ENCODE measurements around the gene TLDC2.
"Not testable (repeated sequence)": the region's sequence is repeated elsewhere in the genome, so short reads cannot be mapped to it uniquely, and the experiment has no call there.

Gene TLDC2

GRCh38 chr20:36871640-36872570 is 4.0 kb upstream of the TLDC2 start:
- no peak for DNase-seq

GRCh38 chr20:36872852-36873251 is 3.1 kb upstream of the TLDC2 start:
- no peak for DNase-seq

- DNase-seq, result no peak
Observed at GRCh38 chr20:36873498-36874189, 2.3 kb upstream of the TLDC2 start.

GRCh38 chr20:36875093-36875492 is 845 bp upstream of the TLDC2 start:
- DNase-seq, result not testable (repeated sequence)

GRCh38 chr20:36876473-36876833 is 515 bp downstream of the TLDC2 start:
- no peak for DNase-seq

GRCh38 chr20:36878941-36879340 is 3.0 kb downstream of the TLDC2 start:
- no peak for DNase-seq

- DNase-seq, result no peak
Observed at GRCh38 chr20:36880741-36881250, 4.9 kb downstream of the TLDC2 start.

- DNase-seq, result no peak
Observed at GRCh38 chr20:36881331-36881730, 5.4 kb downstream of the TLDC2 start.

GRCh38 chr20:36881888-36882287 is 6.0 kb downstream of the TLDC2 start:
- no peak for DNase-seq

- no peak for DNase-seq
Observed at GRCh38 chr20:36883977-36884535, 8.1 kb downstream of the TLDC2 start.

- DNase-seq, result peak; percentile 25
Observed at GRCh38 chr20:36885356-36885755, 9.4 kb downstream of the TLDC2 start.

GRCh38 chr20:36886859-36887751 is 11.2 kb downstream of the TLDC2 start:
- DNase-seq, result peak; percentile 85

GRCh38 chr20:36887752-36888090 is 11.8 kb downstream of the TLDC2 start:
- peak; percentile 60 for DNase-seq

- DNase-seq, result no peak
Observed at GRCh38 chr20:36888880-36889516, 13.1 kb downstream of the TLDC2 start.

GRCh38 chr20:36890586-36890985 is 14.6 kb downstream of the TLDC2 start:
- DNase-seq, result no peak

GRCh38 chr20:36891211-36891610 is 15.3 kb downstream of the TLDC2 start:
- no peak for DNase-seq

- no peak for DNase-seq
Observed at GRCh38 chr20:36893801-36894200, 17.9 kb downstream of the TLDC2 start.

- DNase-seq, result no peak
Observed at GRCh38 chr20:36895036-36895435, 19.1 kb downstream of the TLDC2 start.

- DNase-seq, result no peak
Observed at GRCh38 chr20:36904690-36905089, 28.8 kb downstream of the TLDC2 start.

GRCh38 chr20:36905566-36905965 is 29.6 kb downstream of the TLDC2 start:
- not testable (repeated sequence) for DNase-seq

- not testable (repeated sequence) for DNase-seq
Observed at GRCh38 chr20:36906086-36906485, 30.1 kb downstream of the TLDC2 start.

GRCh38 chr20:36908603-36909002 is 32.7 kb downstream of the TLDC2 start:
- no peak for DNase-seq
